SU-DHL-6 (cell line): ENCODE measurements around the gene GPC1.

Experiments used
- H2AFZ ChIP-seq: fragments of 200-600 bp; sonication (generic); 2 replicates; pipeline ENCODE4 v1.6.1; 2014; ENCODE audit warnings: low read depth, mild to moderate bottlenecking, moderate library complexity, mixed read lengths, antibody characterized with exemption, low read length; ENCODE audit not compliant: severe bottlenecking
- H3F3A ChIP-seq: fragments of 200-600 bp; shearing (Covaris generic); 2 replicates; pipeline ENCODE4 v1.6.0; 2016; ENCODE audit warnings: antibody characterized with exemption, mild to moderate bottlenecking; ENCODE audit not compliant: insufficient read depth
- H3K27ac ChIP-seq: fragments of 200-600 bp; sonication (generic); 2 replicates; pipeline ENCODE4 v1.5.1; 2016; ENCODE audit warnings: low read depth, mild to moderate bottlenecking, low read length, moderate library complexity, mixed read lengths
- H3K27me3 ChIP-seq: fragments of 200-600 bp; sonication (generic), shearing (Covaris generic); 2 replicates; pipeline ENCODE4 v1.6.0; 2014; ENCODE audit warnings: mild to moderate bottlenecking, low read length
- H3K36me3 ChIP-seq: fragments of 200-600 bp; sonication (generic); 2 replicates; pipeline ENCODE4 v1.6.1; 2014; ENCODE audit warnings: mild to moderate bottlenecking, low read length, mixed read lengths
- H3K4me2 ChIP-seq: fragments of 300-600, 200-600 bp; shearing (Covaris generic), sonication (generic); 2 replicates; pipeline ENCODE4 v1.6.0; 2014; ENCODE audit warnings: low read length, low read depth, mild to moderate bottlenecking; ENCODE audit not compliant: poor library complexity, severe bottlenecking
- H3K4me3 ChIP-seq: fragments of 200-600 bp; sonication (generic); 2 replicates; pipeline ENCODE4 v1.5.1; 2014; ENCODE audit warnings: antibody characterized with exemption, low read length, mild to moderate bottlenecking, mixed read lengths; ENCODE audit not compliant: insufficient read depth, poor library complexity, severe bottlenecking
- H3K79me2 ChIP-seq: fragments of 200-600 bp; sonication (generic); 2 replicates; pipeline ENCODE4 v1.6.1; 2014; ENCODE audit warnings: mild to moderate bottlenecking, low read length, moderate library complexity; ENCODE audit not compliant: insufficient read depth
- H3K9ac ChIP-seq: fragments of 200-600 bp; sonication (generic); 2 replicates; pipeline ENCODE4 v1.7.0; 2014; ENCODE audit warnings: mild to moderate bottlenecking, low read length
- H3K9me2 ChIP-seq: fragments of 200-600 bp; sonication (generic); replicated peaks from 2 replicates; pipeline ENCODE4 v1.6.1; 2014; ENCODE audit warnings: low read length; ENCODE audit not compliant: insufficient read depth
- H3K9me3 ChIP-seq: fragments of 200-600 bp; sonication (generic); 2 replicates; pipeline ENCODE4 v1.6.1; 2014; ENCODE audit warnings: low read length, mixed read lengths; ENCODE audit not compliant: insufficient read depth
- H4K20me1 ChIP-seq: fragments of 200-600 bp; sonication (generic); 2 replicates; pipeline ENCODE4 v1.6.1; 2014; ENCODE audit warnings: low read depth, mild to moderate bottlenecking, antibody characterized with exemption, low read length, moderate library complexity, mixed read lengths
- CTCF ChIP-seq: fragments of 200-600 bp; sonication (generic); IDR thresholded peaks from one replicate; pipeline ENCODE4 v1.5.1; 2017; ENCODE audit warnings: antibody characterized with exemption, mild to moderate bottlenecking, low read length, moderate library complexity; ENCODE audit not compliant: insufficient read depth, poor library complexity, severe bottlenecking
- EZH2phosphoT487 ChIP-seq: fragments of 200-600 bp; sonication (generic), shearing (Covaris generic); conservative IDR thresholded peaks from 2 replicates; pipeline ENCODE4 v1.6.1; 2018; ENCODE audit warnings: mild to moderate bottlenecking, antibody characterized with exemption, low read length, moderate library complexity, mixed read lengths

The GPC1 gene

GRCh38 chr2:240399419-240400324, 35.8 kb upstream of the GPC1 start:
- no peaks in the 10 kb centered on the region for H3K27me3 ChIP-seq
- H3K9me3 ChIP-seq: no peaks in the 10 kb centered on the region
- TF ChIP-seq EZH2phosphoT487: no peak
- no peak for TF ChIP-seq CTCF
- H3K27ac ChIP-seq: no peak overlapping the region
- no peaks in the 10 kb centered on the region for H3K79me2 ChIP-seq
- H3K9ac ChIP-seq: no peak overlapping the region
- H3K9me2 ChIP-seq: no peaks in the 10 kb centered on the region
- H2AFZ ChIP-seq: no peak overlapping the region
- no peaks in the 10 kb centered on the region for H3K36me3 ChIP-seq
- H3F3A ChIP-seq: no peaks in the 10 kb centered on the region
- H3K4me3 ChIP-seq: no peak overlapping the region
- H4K20me1 ChIP-seq: no peaks in the 10 kb centered on the region
- H3K4me2 ChIP-seq: no peak overlapping the region

GRCh38 chr2:240400371-240401161, 34.9 kb upstream of the GPC1 start:
- Histone ChIP-seq H3K4me3 (no peak overlapping the region), H3K9ac (no peak overlapping the region), H3K79me2 (no peaks in the 10 kb centered on the region), H3K27ac (no peak overlapping the region), H2AFZ (no peak overlapping the region), H3F3A (no peaks in the 10 kb centered on the region), H4K20me1 (no peaks in the 10 kb centered on the region), H3K27me3 (no peaks in the 10 kb centered on the region), H3K9me3 (no peaks in the 10 kb centered on the region), H3K4me2 (no peak overlapping the region), H3K36me3 (no peaks in the 10 kb centered on the region), H3K9me2 (no peaks in the 10 kb centered on the region)
- TF ChIP-seq CTCF (no peak), EZH2phosphoT487 (no peak)

- H4K20me1 ChIP-seq: no peaks in the 10 kb centered on the region
- H3K9me2 ChIP-seq: no peaks in the 10 kb centered on the region
- no peaks in the 10 kb centered on the region for H3K9me3 ChIP-seq
- H3K79me2 ChIP-seq: no peaks in the 10 kb centered on the region
- H2AFZ ChIP-seq: no peak overlapping the region
- H3F3A ChIP-seq: no peaks in the 10 kb centered on the region
- TF ChIP-seq EZH2phosphoT487: no peak
- TF ChIP-seq CTCF: no peak
- no peak overlapping the region for H3K4me2 ChIP-seq
- H3K36me3 ChIP-seq: no peaks in the 10 kb centered on the region
- no peak overlapping the region for H3K4me3 ChIP-seq
- H3K27ac ChIP-seq: no peak overlapping the region
- H3K9ac ChIP-seq: no peak overlapping the region
- H3K27me3 ChIP-seq: no peaks in the 10 kb centered on the region
Measured at GRCh38 chr2:240401308-240401707, 34.2 kb upstream of the GPC1 start.
